ENCODE measurements around the gene APOBEC3A. TPM values are rescaled to one million over a fixed set of nuclear protein-coding genes. Genes with fewer than 3 reads are reported as not detected.
A peak's percentile ranks its signal among the peaks of the same experiment; 100 is the strongest.

APOBEC3A gene
- 1 to 10 TPM in 1 of 2 donors, not detected in 1; 1.4 TPM for total RNA-seq

DNA sequence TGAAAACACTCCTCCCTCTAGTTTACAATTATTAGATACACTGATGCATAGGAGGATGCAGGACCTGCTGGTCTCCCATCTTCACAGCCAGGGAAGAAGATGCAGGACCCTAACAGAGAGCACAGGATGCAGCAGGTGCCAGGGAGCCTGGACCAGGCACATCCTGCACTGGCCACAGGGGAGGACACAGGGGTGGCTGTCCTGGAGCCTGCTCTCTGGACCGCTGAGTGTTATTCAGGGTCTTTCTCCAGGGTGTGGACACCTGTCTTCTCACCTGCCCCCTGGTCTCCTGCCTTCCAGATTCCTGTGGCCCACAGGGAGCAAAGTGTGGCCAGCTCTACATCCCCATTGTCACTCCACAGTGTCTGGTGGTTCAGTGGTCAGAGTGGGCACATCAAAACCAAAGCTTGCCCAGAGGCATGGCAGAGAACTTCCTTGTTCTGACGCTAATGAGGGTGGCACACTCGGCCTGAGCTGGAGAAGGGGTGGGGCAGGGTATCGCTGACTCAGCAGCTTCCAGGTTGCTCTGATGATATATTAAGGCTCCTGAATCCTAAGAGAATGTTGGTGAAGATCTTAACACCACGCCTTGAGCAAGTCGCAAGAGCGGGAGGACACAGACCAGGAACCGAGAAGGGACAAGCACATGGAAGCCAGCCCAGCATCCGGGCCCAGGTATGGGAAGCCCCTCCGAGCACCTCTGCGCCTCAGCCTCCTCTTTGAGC is at the start of gene APOBEC3A:
Gene APOBEC3A, plus strand, starts transcription at position 564 of the 725 bp plus-strand sequence. Its CDS starts 83 bp downstream, at position 647.
- peak within 1 kb of the TSS in 1 of 2 donors; percentile 40 for H3K9ac ChIP-seq (ENCODE audit: low read depth in 2 of 2, low read length in 2 of 2)
- TF ChIP-seq, protein P1, sequence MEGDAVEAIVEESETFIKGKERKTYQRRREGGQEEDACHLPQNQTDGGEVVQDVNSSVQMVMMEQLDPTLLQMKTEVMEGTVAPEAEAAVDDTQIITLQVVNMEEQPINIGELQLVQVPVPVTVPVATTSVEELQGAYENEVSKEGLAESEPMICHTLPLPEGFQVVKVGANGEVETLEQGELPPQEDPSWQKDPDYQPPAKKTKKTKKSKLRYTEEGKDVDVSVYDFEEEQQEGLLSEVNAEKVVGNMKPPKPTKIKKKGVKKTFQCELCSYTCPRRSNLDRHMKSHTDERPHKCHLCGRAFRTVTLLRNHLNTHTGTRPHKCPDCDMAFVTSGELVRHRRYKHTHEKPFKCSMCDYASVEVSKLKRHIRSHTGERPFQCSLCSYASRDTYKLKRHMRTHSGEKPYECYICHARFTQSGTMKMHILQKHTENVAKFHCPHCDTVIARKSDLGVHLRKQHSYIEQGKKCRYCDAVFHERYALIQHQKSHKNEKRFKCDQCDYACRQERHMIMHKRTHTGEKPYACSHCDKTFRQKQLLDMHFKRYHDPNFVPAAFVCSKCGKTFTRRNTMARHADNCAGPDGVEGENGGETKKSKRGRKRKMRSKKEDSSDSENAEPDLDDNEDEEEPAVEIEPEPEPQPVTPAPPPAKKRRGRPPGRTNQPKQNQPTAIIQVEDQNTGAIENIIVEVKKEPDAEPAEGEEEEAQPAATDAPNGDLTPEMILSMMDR (IDR thresholded peaks at IDR 0.05): no peak
- H3K4me1 ChIP-seq: no peaks in the 10 kb centered on the region
- intact Hi-C loops (cut with DNase I): no loop called here
- no peaks in the 10 kb centered on the region for H3K27me3 ChIP-seq
- no peaks in the 10 kb centered on the region for H3K9me3 ChIP-seq
- no peak within 1 kb of the TSS for H3K4me3 ChIP-seq
- no peaks in the 10 kb centered on the region for H3K36me3 ChIP-seq
- DNase-seq: peak; percentile 64
- no peak within 1 kb of the TSS for H3K27ac ChIP-seq

DNA sequence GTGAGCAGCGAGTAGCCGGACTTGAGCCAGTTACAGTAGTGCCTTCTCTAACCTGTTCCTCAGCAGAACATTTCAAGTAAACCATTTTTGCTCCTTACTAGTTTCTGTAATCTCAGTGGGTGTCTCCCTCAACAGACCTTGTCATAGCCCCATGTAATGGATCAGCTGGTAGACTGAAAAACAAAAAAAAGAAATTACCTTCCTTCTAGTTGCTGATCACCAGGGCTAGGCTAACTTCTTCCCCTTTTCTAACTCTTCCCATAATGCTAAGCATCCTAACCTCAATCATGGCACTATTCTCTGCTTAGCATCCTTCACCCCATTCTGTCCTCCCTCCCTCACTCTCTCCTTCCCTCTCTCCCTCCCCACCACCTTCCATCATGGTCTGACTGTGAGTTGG is 49.6 kb upstream of the APOBEC3A start:
- Histone ChIP-seq H3K36me3 (no peaks in the 10 kb centered on the region), H3K9me3 (no peaks in the 10 kb centered on the region), H3K9ac (ENCODE audit: low read depth in 2 of 2, low read length in 2 of 2) (no peak overlapping the region), H3K27ac (no peak overlapping the region), H3K4me3 (no peak overlapping the region), H3K4me1 (no peaks in the 10 kb centered on the region), H3K27me3 (no peaks in the 10 kb centered on the region)
- TF ChIP-seq, protein P1 (IDR thresholded peaks at IDR 0.05): no peak
- intact Hi-C loops (cut with DNase I): no loop called here
- DNase-seq: no peak

DNA sequence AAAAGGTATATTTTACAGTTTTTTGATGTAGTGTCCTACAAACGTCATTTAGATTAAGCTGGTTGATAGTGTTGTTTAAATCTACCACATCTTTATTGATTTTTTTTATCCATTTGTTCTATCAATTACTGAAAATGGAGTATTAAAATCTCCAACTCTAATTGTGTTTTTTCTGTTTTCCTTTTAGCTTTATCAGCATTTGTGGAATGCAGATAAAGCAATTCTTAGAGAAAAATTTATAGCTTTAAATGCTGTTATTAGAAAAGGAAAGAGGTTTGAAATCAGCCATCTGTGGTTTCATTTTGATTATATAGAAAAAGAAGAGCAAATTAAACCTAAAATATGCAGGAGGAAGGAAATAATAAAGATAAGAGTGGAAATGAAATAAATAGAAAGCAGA is 46.0 kb upstream of the APOBEC3A start:
- no peak for DNase-seq
- Histone ChIP-seq H3K9ac (ENCODE audit: low read depth in 2 of 2, low read length in 2 of 2) (no peak overlapping the region), H3K4me3 (no peak overlapping the region), H3K27me3 (no peaks in the 10 kb centered on the region), H3K27ac (no peak overlapping the region), H3K36me3 (no peaks in the 10 kb centered on the region), H3K4me1 (no peaks in the 10 kb centered on the region), H3K9me3 (no peaks in the 10 kb centered on the region)
- TF ChIP-seq, protein P1 (IDR thresholded peaks at IDR 0.05): no peak
- intact Hi-C loops (cut with DNase I): no loop called here

DNA sequence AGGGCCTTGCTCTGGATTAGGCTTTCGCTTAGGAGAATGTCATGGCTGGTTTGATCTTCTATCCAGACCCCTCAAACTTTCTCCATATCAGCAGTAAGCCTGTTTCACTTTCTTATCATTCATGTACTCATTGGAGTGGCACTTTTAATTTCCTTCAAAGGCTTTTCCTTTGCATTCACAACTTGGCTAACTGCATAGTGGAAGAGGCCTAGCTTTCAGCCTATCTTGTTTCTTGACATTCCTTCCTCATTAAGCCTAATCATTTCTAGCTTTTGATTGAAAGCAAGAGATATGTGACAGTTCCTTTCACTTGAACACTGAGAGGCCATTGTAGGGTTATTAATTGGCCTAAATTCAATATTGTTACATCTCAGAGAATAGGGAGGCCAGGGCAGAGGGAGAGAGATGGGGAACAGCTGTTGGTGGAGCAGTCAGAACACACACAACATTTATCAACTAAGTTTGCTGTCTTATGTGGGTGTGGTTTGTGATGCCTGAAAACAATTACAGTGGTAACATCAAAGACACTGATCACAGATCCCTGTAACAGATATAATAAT is 37.7 kb upstream of the APOBEC3A start:
- Histone ChIP-seq H3K9me3 (no peaks in the 10 kb centered on the region), H3K36me3 (no peaks in the 10 kb centered on the region), H3K4me1 (peaks cover 8% of the 10 kb centered on the region), H3K27me3 (no peaks in the 10 kb centered on the region), H3K4me3 (no peak overlapping the region), H3K9ac (ENCODE audit: low read depth in 2 of 2, low read length in 2 of 2) (no peak overlapping the region), H3K27ac (no peak overlapping the region)
- no peak for DNase-seq
- TF ChIP-seq, protein P1 (IDR thresholded peaks at IDR 0.05): no peak
- intact Hi-C loops (cut with DNase I): loop anchor here (5.0 kb wide), 1 partner anchor 47 kb away; the partner anchor contains the start of gene CBX6

DNA sequence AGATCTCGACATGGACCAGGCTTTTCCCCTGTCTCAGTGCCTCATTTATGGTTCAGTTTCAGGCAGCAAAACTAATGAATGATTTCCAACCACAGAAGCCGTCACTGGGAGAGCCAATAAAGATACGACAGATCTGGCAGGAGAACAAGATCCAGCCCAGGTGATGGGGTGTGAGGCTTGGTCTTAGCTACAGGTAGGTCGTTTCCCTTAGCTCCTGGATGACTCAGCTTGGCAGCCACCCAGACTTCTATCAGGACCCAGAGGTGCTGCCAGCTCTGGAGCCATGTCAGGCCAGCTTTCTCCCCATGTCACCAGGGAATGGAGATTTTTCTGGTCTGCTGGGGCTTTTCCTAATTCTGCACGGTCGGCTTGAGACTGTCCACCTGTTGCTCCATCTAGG is 36.3 kb upstream of the APOBEC3A start:
- no peaks in the 10 kb centered on the region for H3K27me3 ChIP-seq
- peak overlapping the region; percentile 48 for H3K27ac ChIP-seq
- TF ChIP-seq, protein P1 (IDR thresholded peaks at IDR 0.05): no peak
- no peaks in the 10 kb centered on the region for H3K9me3 ChIP-seq
- no peak overlapping the region for H3K4me3 ChIP-seq
- no peaks in the 10 kb centered on the region for H3K36me3 ChIP-seq
- peak; percentile 95 for DNase-seq
- H3K4me1 ChIP-seq: peaks cover 12% of the 10 kb centered on the region
- H3K9ac ChIP-seq (ENCODE audit: low read depth in 2 of 2, low read length in 2 of 2): peak overlapping the region; percentile 13 to 41
- intact Hi-C loops (cut with DNase I): loop anchor here (5.0 kb wide), 1 partner anchor 49 kb away; the partner anchor contains the start of gene CBX6

All from colonic mucosa (tissue), 4 donors.